Aorta (tissue), 5 donors: ENCODE results near the gene CDNF. TPM values are rescaled to one million over a fixed set of nuclear protein-coding genes. Genes with fewer than 3 reads are reported as not detected.
"Not testable (repeated sequence)": the region's sequence is repeated elsewhere in the genome, so short reads cannot be mapped to it uniquely, and the experiment has no call there.

Experiments
- ATAC-seq: fragments of 200-7000 bp; cut with Tn5 transposase; one replicate; pipeline ENCODE4 v1.9.1; 2022; ENCODE audit warnings: moderate library complexity; ENCODE audit not compliant: low FRiP score
- DNase-seq, 2 donors: peaks; one replicate each; pipeline ENCODE4 v3.0.0-alpha.2; 2020
- H3K27ac ChIP-seq, 2 donors: one replicate each; pipeline ENCODE4 v1.5.1; 2013; ENCODE audit warnings: low read length in 2 of 2, mild to moderate bottlenecking in 2 of 2, moderate library complexity in 2 of 2, control low read depth in 1 of 2, inconsistent platforms in 1 of 2, low read depth in 1 of 2
- H3K27me3 ChIP-seq, 2 donors: one replicate each; pipeline ENCODE4 v1.6.1; 2013; ENCODE audit warnings: control low read depth in 1 of 2, low read length in 1 of 2, mild to moderate bottlenecking in 1 of 2, moderate library complexity in 1 of 2; ENCODE audit not compliant: insufficient read depth in 2 of 2, control insufficient read depth in 1 of 2
- H3K36me3 ChIP-seq, 2 donors: one replicate each; pipeline ENCODE4 v1.6.1; 2013; ENCODE audit warnings: control low read depth in 1 of 2, low read length in 1 of 2, mild to moderate bottlenecking in 1 of 2; ENCODE audit not compliant: insufficient read depth in 2 of 2, control insufficient read depth in 1 of 2
- H3K4me1 ChIP-seq, 2 donors: one replicate each; pipeline ENCODE4 v1.6.1; 2013; ENCODE audit warnings: low read length in 2 of 2, control low read depth in 1 of 2, mild to moderate bottlenecking in 1 of 2, moderate library complexity in 1 of 2; ENCODE audit not compliant: insufficient read depth in 2 of 2, control insufficient read depth in 1 of 2
- H3K4me3 ChIP-seq, 2 donors: one replicate each; pipeline ENCODE4 v1.5.1; 2013; ENCODE audit warnings: low read length in 2 of 2, control low read depth in 1 of 2, mild to moderate bottlenecking in 1 of 2
- H3K9me3 ChIP-seq: one replicate; pipeline ENCODE4 v1.6.1; 2013; ENCODE audit warnings: mild to moderate bottlenecking, low read length; ENCODE audit not compliant: control insufficient read depth
- WGBS, 2 donors: extraction: QIAGEN DNeasy Blood & Tissue Kit; methylation state at CpG; one replicate each; pipeline ENCODE4 v1.1.7; 2013; 5-methylcytosine and 5-hydroxymethylcytosine counted together
- intact Hi-C, 2 donors: fragments of 100-400 bp; cut with DNase I; formaldehyde crosslinking; loops; one replicate each; pipeline versions ENCODE4 v1.14.2 to v1.15.0; 2022
- polyA plus RNA-seq, 2 donors: library from polyadenylated mRNA; stranded (reverse); fragments of 200-250 nt; gene quantifications; one replicate each; pipeline ENCODE4 v1.2.3, GENCODE V29; 2013
- total RNA-seq, 2 donors: library from RNA; stranded (reverse); fragmentation: NEBNext Ultra II Directional; extraction: Animal tissue kit (Norgen Biotek cat#: 25700); gene quantifications; one replicate each; pipeline ENCODE4 v1.2.1, GENCODE V29; 2021
- donor health status: healthy with polysubstance abuse.
- donor health status: Bipolar disorder and iron deficiency.
- donor health status: DM: no; HTN: no; CAD: no.
- donor health status: DM: no; HTN: no; CAD: no.
- donor health status: DM: yes; HTN: yes; CAD: no.

CDNF gene
- total and polyA plus RNA-seq, 4 donors = 1.3 to 1.9 (median 1.9) TPM; not detected in 1

- not testable (repeated sequence) for DNase-seq, H3K27me3 ChIP-seq, H3K27ac ChIP-seq, H3K9me3 ChIP-seq, H3K4me3 ChIP-seq, H3K36me3 ChIP-seq, ATAC-seq, H3K4me1 ChIP-seq
- intact Hi-C loops = loop anchor here in 1 of 2 donors (2.0 kb wide), 1 partner anchor 14 kb away; no protein-coding TSS in a partner anchor
- WGBS, 2 donors = 95 to 100% methylated on average over 7 of the region's 7 CpGs
These were observed 21.1 kb downstream of the CDNF start for GRCh38 chr10:14816717-14817116.

GRCh38 chr10:14815681-14816080 lies 22.2 kb downstream of the CDNF start:
- intact Hi-C loops = loop anchor here in 1 of 2 donors (2.0 kb wide), 1 partner anchor 13 kb away; no protein-coding TSS in a partner anchor
- H3K27me3 ChIP-seq = no peaks in the 10 kb centered on the region
- H3K4me1 ChIP-seq = no peaks in the 10 kb centered on the region
- ATAC-seq (no peak), DNase-seq (no peak)
- H3K9me3 ChIP-seq = no peaks in the 10 kb centered on the region
- no peaks in the 10 kb centered on the region for H3K36me3 ChIP-seq
- WGBS, 2 donors = 92 to 93% methylated on average over 6 of the region's 6 CpGs
- H3K27ac ChIP-seq = no peak overlapping the region
- H3K4me3 ChIP-seq = no peak overlapping the region

- 94 to 97% methylated on average over 3 of the region's 3 CpGs for WGBS, 2 donors
- Histone ChIP-seq H3K4me1 (no peaks in the 10 kb centered on the region), H3K4me3 (no peak overlapping the region), H3K36me3 (no peaks in the 10 kb centered on the region), H3K9me3 (no peaks in the 10 kb centered on the region), H3K27me3 (no peaks in the 10 kb centered on the region), H3K27ac (no peak overlapping the region)
- intact Hi-C loops = no loop called here
- ATAC-seq (no peak), DNase-seq (no peak)
These were observed 25.6 kb downstream of the CDNF start for GRCh38 chr10:14812271-14812670.

GRCh38 chr10:14810969-14811953 lies 26.6 kb downstream of the CDNF start:
- intact Hi-C loops = no loop called here
- Histone ChIP-seq H3K4me1 (peaks cover 0 to 2% of the 10 kb centered on the region in 2 donors), H3K36me3 (no peaks in the 10 kb centered on the region), H3K9me3 (no peaks in the 10 kb centered on the region), H3K4me3 (no peak overlapping the region), H3K27me3 (no peaks in the 10 kb centered on the region), H3K27ac (no peak overlapping the region)
- WGBS, 2 donors = 71% methylated on average over 9 of the region's 9 CpGs
- peak in 1 of 2 donors; percentile 33 for DNase-seq
- ATAC-seq = no peak

GRCh38 chr10:14806318-14806717 lies 31.5 kb downstream of the CDNF start:
- intact Hi-C loops = no loop called here
- H3K27ac ChIP-seq = no peak overlapping the region
- DNase-seq (no peak), ATAC-seq (no peak)
- H3K36me3 ChIP-seq = no peaks in the 10 kb centered on the region
- peaks cover 0 to 2% of the 10 kb centered on the region in 2 donors for H3K4me1 ChIP-seq
- H3K27me3 ChIP-seq = no peaks in the 10 kb centered on the region
- H3K9me3 ChIP-seq = no peaks in the 10 kb centered on the region
- 59 to 62% methylated on average over 3 of the region's 3 CpGs for WGBS, 2 donors
- H3K4me3 ChIP-seq = no peak overlapping the region

- intact Hi-C loops = loop anchor here in 1 of 2 donors (2.0 kb wide), 1 partner anchor 13 kb away; no protein-coding TSS in a partner anchor
- no peak overlapping the region for H3K27ac ChIP-seq
- DNase-seq = no peak
- WGBS, 2 donors = 35 to 51% methylated on average over 1 of the region's 1 CpG
- no peaks in the 10 kb centered on the region for H3K9me3 ChIP-seq
- H3K36me3 ChIP-seq = no peaks in the 10 kb centered on the region
- peaks cover 0 to 2% of the 10 kb centered on the region in 2 donors for H3K4me1 ChIP-seq
- no peaks in the 10 kb centered on the region for H3K27me3 ChIP-seq
- H3K4me3 ChIP-seq = no peak overlapping the region
- no peak for ATAC-seq
These were observed 34.0 kb downstream of the CDNF start for GRCh38 chr10:14803827-14804226.

- no peaks in the 10 kb centered on the region for H3K36me3 ChIP-seq
- no peaks in the 10 kb centered on the region for H3K9me3 ChIP-seq
- intact Hi-C loops = loop anchor here in 1 of 2 donors (2.0 kb wide), 1 partner anchor 15 kb away; no protein-coding TSS in a partner anchor
- ATAC-seq = no peak
- H3K4me3 ChIP-seq = no peak overlapping the region
- no peak for DNase-seq
- H3K27me3 ChIP-seq = no peaks in the 10 kb centered on the region
- WGBS, 2 donors = 65 to 73% methylated on average over 5 of the region's 5 CpGs
- H3K4me1 ChIP-seq = peaks cover 0 to under 1% of the 10 kb centered on the region in 2 donors
- H3K27ac ChIP-seq = no peak overlapping the region
These were observed 36.1 kb downstream of the CDNF start for GRCh38 chr10:14801723-14802122.

- intact Hi-C loops = no loop called here
- Histone ChIP-seq H3K27me3 (no peaks in the 10 kb centered on the region), H3K4me1 (no peaks in the 10 kb centered on the region), H3K36me3 (no peaks in the 10 kb centered on the region), H3K4me3 (no peak overlapping the region), H3K27ac (no peak overlapping the region), H3K9me3 (no peaks in the 10 kb centered on the region)
- WGBS, 2 donors = 48 to 58% methylated on average over 1 of the region's 1 CpG
- DNase-seq (no peak), ATAC-seq (no peak)
These were observed 37.4 kb downstream of the CDNF start for GRCh38 chr10:14800397-14800796.

- Histone ChIP-seq H3K27me3 (no peaks in the 10 kb centered on the region), H3K36me3 (no peaks in the 10 kb centered on the region), H3K27ac (no peak overlapping the region), H3K4me3 (no peak overlapping the region), H3K4me1 (no peaks in the 10 kb centered on the region), H3K9me3 (no peaks in the 10 kb centered on the region)
- intact Hi-C loops = no loop called here
- ATAC-seq = no peak
- DNase-seq = no peak
- 32 to 53% methylated on average over 5 of the region's 5 CpGs for WGBS, 2 donors
These were observed 39.2 kb downstream of the CDNF start for GRCh38 chr10:14798636-14799035.
